GM19452 (cell line): ENCODE data around the gene BATF2.
"Not testable (repeated sequence)": the region's sequence is repeated elsewhere in the genome, so short reads cannot be mapped to it uniquely, and the experiment has no call there.

Source experiments
- ATAC-seq: cut with Tn5 transposase; IDR thresholded peaks from one replicate; pipeline ENCODE4 v1.9.1; 2021; ENCODE audit not compliant: unreplicated experiment

Gene BATF2, protein sequence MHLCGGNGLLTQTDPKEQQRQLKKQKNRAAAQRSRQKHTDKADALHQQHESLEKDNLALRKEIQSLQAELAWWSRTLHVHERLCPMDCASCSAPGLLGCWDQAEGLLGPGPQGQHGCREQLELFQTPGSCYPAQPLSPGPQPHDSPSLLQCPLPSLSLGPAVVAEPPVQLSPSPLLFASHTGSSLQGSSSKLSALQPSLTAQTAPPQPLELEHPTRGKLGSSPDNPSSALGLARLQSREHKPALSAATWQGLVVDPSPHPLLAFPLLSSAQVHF

GRCh38 chr11:64996710-64997380 lies at the start of gene BATF2:
Gene BATF2 (minus strand): TSS chr11:64996971. CDS start chr11:64996914, 57 bp downstream.
- ATAC-seq = no peak

DNA sequence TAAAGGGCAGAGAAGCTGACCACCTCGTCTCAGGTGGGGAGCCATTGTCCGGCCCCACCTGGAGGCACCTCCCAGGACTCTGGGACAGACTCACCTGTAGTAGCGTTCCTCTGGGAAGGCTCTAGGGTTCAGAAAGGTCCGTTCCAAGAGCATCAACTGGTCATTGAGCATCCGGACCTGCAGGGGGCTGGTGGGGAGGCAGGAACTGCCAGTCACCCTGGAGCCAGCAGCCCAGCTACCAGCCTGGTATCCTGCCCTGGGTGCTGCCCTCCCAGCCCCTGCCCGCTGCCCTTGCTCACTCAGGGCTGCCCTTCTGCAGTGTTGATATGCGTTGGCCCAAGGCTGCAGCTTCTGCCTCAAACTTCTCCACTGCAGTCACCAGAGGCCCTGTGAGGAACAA lies 49.0 kb upstream of the BATF2 start:
- ATAC-seq = no peak

- ATAC-seq = no peak
Observed at GRCh38 chr11:65045061-65045460, 48.3 kb upstream of the BATF2 start.

DNA sequence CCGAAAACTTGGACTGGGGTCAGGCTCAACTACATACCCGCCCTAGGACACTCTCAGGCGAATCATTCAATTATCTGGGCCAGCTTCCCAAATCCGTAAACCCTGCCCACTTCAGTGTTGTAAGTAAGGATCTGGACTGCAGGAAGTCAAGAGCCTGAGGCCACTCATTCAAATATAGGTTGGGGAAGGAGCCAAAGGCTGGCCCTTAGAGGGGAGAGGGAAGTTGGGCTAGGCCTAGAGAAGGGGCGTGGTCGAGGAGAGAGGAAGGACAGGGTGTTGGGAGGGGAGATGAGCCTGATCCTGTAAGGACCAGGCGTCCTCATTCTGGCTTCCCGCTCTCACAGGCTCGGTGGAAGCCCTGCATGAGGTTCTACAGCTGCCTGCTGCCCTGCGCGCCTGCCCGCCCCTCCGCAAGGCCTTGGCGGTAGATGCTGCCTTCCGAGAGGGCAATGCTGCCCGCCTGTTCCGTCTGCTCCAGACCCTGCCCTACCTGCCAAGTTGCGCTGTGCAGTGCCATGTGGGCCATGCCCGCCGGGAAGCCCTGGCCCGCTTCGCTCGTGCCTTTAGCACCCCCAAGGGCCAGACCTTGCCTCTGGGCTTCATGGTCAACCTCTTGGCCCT lies 47.2 kb upstream of the BATF2 start:
- no peak for ATAC-seq

DNA sequence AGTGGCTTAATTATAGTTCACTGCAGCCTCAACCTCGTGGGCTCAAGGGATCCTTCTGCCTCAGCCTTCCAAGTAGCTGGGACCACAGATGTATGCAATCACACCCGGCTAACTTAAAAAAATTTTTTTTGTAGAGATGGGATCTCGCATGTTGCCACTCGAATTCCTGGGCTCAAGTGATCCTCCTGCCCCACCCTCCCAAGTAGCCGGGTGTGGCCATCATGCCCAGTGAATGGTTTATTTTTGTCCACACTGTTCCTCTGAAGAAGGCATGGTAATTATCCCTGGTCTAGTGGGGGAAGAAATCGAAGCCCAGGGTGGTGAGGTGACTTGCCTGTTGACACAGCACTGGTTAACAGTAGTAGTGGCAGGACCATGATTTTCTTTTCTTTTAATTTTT lies 46.1 kb upstream of the BATF2 start:
- ATAC-seq = no peak

- peak; percentile 90 for ATAC-seq
Observed at GRCh38 chr11:65040847-65041622, 44.3 kb upstream of the BATF2 start, which contains the start of gene SAC3D1. Gene SAC3D1 (plus strand): TSS chr11:65041210. CDS start chr11:65041293, 83 bp downstream.

GRCh38 chr11:65040520-65040846 lies 43.7 kb upstream of the BATF2 start:
- ATAC-seq = no peak

GRCh38 chr11:65036931-65037330 lies 40.2 kb upstream of the BATF2 start:
- no peak for ATAC-seq

DNA sequence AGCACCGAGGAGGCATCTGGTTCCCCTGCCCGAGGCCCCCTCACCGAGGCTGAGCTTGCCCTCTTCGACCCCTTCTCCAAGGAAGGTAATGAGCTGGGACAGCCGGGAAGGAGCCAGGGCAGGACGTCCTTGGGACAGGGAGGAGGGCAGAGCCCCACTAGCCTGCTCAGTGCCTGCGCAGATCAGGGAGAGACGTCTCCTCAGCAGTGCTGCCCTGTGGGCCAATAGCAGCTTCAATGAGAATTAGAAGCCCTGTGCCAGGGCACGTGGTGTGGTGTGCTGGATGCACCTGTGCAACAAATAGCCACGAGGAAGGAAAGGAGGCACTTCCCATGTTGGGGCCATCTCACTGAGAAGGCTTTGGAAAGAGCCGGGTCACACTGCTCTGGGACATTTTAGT lies 38.8 kb upstream of the BATF2 start:
- ATAC-seq = no peak

DNA sequence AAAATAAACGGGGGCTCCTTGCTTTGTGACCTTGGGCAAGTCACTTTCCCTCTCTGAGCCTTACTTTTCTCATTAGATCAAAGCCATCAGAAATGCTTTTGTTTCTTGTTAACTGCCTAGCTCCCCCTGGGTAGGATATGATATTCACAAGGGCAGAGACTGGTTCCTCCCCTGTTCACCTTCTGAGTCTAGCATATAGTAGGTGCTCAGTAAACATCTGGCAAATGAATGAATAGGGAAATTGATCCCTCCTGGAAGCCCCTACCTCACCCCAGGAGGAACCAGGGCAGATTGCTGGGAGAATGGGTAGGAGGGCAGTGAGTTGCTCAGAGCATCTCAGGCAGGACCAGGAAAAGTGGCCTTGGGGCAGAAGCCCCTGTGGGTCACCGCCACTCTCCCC lies 37.7 kb upstream of the BATF2 start:
- no peak for ATAC-seq

GRCh38 chr11:65032216-65032615 lies 35.4 kb upstream of the BATF2 start:
- no peak for ATAC-seq

DNA sequence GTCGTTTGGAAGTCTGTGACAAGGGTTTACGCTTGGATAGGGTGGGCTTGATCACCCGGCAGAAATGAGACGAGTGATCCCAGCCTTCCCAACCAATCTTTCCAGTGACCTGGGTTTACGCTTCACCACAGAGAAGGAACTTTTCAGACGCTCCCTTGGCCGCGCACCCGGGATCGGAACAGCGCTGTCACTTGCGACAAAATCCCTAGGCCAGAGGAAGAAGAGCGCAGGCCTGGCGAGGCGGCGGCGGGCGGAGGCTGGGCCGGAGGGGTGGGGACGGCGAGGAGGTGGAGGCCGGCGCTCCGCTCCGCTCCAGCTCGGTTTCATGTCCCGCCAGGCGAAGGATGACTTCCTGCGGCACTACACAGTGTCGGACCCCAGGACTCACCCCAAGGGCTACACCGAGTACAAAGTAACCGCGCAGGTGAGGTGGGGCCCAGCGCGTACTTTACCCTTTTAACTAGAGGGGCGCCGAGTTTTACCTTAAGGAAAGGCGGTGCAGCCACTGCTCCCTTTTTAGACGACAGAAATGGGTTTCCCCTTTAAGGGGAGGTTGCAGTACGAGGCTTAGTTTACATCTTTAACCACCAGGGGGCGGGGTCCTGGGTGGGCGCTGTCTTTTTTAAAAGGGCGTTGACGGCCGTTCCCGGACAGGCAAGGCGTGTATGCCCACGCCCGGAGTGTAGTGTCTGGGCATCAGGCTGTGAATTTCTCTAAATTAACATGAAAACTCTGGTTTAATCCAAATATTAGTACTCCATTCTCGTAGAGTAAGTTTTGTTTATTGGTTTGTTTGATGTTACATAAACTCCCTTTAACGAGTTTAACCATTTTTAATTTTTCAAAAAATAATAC lies 30.7 kb upstream of the BATF2 start, which contains the start of gene SNX15:
Gene SNX15, plus strand, starts transcription at position 227 of the 855 bp plus-strand sequence. Its CDS starts 99 bp downstream, at position 326.
- ATAC-seq = peak; percentile 89

GRCh38 chr11:65026810-65027209 lies 30.0 kb upstream of the BATF2 start:
- ATAC-seq = no peak

GRCh38 chr11:65023502-65023901 lies 26.7 kb upstream of the BATF2 start:
- not testable (repeated sequence) for ATAC-seq

GRCh38 chr11:65021509-65021908 lies 24.7 kb upstream of the BATF2 start:
- ATAC-seq = no peak

GRCh38 chr11:65021003-65021402 lies 24.2 kb upstream of the BATF2 start:
- ATAC-seq = no peak

GRCh38 chr11:65019824-65020223 lies 23.1 kb upstream of the BATF2 start:
- ATAC-seq = no peak

- no peak for ATAC-seq
Observed at GRCh38 chr11:65017937-65018336, 21.2 kb upstream of the BATF2 start.

GRCh38 chr11:65016705-65017104 lies 19.9 kb upstream of the BATF2 start:
- no peak for ATAC-seq

DNA sequence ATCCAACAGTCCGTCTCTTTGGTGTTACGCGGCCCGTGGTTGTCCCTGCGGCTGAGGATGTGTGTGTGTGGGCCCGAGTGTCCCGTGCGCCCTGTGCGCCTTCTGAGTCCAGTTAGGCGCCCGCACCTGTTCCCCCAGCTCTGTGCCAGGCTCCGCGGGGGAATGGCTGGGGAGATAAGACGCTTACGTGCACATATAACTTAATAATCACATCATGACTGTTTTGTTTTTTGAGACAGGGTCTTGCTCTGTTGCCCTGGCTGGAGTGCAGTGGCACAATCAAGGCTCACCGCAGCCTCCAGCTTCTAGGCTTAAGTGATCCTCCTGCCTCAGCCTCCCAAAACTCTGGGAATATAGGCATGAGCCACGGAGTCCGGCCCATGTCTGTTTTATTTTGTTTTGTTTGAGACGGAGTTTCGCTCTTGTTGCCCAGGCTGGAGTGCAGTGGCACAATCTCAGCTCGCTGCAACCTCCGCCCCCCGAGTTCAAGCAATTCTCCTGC lies 18.0 kb upstream of the BATF2 start:
- ATAC-seq = no peak
